Astrocyte (in vitro differentiated cells and primary cell): ENCODE measurements around the gene CBX7.

ENCODE experiments used
- EZH2 ChIP-seq: IDR thresholded peaks from 2 replicates; pipeline ENCODE4 v1.6.1; 2012; ENCODE audit warnings: mild to moderate bottlenecking, low read length, inconsistent platforms; ENCODE audit not compliant: insufficient read depth
- TF ChIP-seq, protein P1 (sequence below): IDR thresholded peaks from 2 replicates; pipeline ENCODE4 v1.5.1; 2011; ENCODE audit warnings: low read depth, mild to moderate bottlenecking, inconsistent platforms, low read length, moderate library complexity; ENCODE audit not compliant: insufficient read depth

DNA sequence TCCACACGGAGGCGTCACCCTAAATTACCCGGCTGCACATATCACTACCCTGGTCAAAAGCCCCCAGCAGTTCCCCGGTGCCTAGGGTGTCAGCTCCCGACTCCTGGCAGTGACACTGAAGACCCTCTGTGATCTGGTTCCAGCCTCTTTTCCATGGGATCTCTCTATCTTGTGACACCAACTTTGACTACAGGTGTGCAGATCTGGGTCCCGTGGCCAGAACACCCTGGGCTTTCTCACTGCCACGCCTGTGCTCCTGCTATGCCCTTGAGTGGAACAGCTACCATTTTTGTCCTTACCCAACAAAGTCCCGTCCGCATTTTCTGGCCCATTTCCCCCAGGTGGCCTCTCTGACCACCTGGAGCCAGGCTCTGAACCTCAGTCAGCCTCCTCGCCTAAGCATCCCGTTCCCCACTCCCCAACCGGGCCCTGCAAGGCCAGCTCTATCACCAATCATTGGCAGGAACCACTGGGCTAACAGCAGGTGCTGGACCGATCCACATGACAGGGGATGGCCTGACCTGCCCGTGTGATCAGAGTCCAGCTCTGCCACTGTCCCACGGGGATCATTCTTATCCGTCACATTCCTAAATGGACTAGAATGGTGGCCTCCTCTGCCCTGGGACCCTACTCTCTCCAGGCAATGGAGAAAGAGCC, 20.7 kb upstream of the CBX7 start:
- TF ChIP-seq, protein P1, sequence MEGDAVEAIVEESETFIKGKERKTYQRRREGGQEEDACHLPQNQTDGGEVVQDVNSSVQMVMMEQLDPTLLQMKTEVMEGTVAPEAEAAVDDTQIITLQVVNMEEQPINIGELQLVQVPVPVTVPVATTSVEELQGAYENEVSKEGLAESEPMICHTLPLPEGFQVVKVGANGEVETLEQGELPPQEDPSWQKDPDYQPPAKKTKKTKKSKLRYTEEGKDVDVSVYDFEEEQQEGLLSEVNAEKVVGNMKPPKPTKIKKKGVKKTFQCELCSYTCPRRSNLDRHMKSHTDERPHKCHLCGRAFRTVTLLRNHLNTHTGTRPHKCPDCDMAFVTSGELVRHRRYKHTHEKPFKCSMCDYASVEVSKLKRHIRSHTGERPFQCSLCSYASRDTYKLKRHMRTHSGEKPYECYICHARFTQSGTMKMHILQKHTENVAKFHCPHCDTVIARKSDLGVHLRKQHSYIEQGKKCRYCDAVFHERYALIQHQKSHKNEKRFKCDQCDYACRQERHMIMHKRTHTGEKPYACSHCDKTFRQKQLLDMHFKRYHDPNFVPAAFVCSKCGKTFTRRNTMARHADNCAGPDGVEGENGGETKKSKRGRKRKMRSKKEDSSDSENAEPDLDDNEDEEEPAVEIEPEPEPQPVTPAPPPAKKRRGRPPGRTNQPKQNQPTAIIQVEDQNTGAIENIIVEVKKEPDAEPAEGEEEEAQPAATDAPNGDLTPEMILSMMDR = no peak
- no peak for TF ChIP-seq EZH2
